Measurements from ENCODE around the gene UBXN11.
A peak's percentile ranks its signal among the peaks of the same experiment; 100 is the strongest.

Gene UBXN11

DNA sequence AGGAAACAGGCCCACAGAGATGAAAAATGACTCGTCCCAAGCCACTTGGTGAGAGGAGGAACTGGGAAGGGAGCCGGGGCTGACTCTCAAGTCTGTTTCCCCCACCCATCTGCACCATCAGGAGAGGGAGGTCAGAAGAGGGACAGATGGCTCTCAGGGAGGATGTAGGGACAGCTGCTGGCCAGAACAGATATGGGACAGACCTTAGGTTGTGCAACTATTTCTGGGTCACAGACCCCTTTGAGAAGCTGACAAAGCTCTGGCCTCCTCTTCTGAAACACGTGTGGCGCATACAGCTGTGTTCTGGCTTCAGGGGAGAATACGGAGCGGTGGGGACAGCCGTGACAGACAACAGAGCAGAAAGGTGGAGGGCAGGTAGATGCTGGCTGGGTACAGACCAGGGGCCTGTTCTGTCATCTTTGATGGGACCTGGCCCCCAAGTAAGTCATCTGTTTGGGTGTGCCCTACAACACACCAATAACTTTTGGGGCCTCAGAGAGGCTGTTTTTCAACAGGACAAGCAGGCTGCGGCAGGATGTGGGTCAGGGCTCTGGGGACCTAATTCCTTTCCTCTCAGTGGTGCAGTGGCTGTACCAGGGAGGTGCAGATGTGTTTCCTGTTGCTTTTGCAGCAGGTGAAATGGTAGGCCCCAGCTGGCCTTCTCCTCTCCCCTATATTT lies 19.3 kb downstream of the UBXN11 start:
- peak in 1 of 3 donors; percentile 54 for DNase-seq (ENCODE audit: low read depth in 2 of 3, low spot score in 1 of 3)

DNA sequence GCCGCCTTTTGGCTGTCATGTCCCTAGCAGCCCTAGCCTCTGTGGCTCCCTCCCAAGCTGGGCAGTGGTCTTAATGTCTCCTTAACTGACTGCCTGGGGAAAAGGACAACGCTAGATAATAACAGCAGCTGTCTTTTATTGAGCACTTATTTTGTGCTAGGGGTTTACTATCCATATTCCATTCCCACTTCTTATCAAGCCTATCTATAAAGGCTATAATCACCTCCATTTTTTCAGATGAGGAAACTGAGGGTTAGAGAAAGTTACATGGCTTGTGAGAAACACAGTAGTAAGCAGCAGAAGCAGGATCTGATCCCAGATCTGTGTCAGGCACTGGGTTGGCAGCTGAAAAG lies 20.4 kb downstream of the UBXN11 start:
- DNase-seq (ENCODE audit: low read depth in 2 of 3, low spot score in 1 of 3) = no peak

DNA sequence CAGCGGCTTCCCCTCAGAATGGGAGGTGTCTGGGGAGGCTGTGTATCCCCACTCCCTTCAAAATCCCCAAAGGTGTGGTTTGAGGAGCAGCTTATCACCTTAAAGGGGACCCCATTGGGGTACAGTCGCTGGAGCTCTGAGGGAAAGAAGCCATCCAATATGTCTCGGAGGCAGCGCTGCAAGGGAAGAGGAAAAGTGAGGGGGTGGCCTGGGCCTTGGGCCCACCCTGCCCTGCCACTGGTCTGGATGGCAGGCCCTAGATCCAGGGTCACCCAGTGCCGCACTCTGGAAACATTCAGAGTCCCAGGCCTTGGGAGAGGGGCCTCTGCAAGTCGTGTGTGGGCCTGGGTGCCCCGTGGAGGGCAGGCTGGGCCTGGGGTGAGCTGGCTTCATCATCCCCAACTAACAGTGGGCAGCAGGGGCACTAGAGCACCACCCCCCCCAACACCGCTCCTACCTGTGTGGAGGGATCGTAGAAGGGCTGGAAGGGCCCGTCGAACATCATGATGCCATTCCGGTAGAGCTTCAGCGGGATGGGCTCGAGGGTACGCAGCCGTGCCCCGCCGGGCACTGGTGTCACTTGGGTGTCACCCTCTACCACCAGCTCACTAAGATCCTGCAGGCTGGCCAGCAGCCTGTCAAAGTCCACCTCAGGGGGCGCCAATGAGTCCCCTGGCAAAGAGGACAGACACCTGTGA lies 20.9 kb downstream of the UBXN11 start:
- no peak for DNase-seq (ENCODE audit: low read depth in 2 of 3, low spot score in 1 of 3)

DNA sequence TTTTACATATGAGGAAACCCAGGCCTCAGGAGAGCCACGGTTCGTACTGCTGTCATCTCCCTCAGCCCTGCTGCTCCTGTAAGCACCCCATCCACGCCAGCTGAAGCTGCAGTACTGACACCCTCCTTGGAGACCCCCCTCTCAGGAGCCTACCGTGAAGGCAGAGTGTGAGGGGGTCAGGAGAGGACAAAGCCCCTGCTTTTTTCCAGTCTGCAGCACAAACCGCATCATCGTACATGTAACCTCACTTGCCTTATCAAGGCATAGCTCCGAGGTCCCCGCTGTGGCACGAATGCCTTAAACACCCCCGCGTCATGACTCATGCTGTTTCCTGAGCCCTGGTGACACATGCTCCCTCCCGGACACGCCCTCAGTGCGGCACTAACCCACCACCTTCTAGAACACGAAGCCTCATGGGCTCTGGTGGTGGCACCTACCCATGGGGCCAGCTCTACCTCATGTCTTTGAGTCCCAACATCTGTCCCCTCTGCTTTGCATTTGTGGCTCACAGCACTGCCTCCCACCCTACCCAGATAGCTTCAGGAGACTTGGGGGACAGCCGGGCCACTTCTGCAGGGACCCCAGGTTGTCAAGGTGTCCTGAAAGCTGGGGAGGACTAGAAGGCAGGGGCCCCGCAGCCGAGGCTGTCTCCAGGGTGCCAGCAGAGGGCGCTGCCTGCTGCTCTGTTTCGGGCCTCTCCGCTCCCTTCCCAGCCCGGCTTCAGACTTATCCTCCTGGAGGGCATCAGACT lies 21.7 kb downstream of the UBXN11 start:
- peak; percentile 93 to 95 (median 94) for DNase-seq (ENCODE audit: low read depth in 2 of 3, low spot score in 1 of 3)

DNA sequence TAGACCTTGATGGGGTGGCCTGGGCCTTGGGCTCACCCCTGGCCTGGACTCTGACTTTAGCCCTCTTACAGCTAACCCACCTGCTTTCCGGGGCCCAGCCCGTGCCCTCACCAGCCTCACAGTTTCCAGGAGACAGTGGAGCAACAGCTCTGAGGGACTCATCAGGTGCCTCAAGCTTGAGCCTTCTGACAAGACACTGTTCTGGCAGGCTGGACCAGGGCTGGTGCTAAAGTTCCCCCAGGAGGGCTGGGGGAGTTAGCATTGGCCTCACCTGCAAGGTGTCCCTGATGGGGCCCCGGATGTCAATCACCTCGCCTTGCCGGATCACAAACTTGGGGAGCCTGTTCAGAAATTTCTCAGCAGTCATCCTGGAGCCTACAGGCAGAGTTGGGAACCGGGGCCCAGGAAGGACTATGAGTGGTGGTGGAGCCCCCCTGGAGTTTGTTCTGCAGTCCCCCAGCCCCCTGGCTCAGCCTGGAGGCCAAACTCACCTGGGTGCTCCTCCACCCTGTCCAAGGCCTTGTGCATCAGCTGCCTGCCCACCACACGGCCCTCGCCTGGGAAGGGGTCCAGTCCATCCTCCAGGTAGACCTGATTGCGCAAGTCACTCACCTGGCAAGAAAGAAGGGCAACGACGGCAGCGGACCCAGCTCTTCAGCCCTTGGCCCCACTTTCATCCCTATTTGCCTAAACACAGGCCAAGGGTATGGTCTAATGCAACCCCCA lies 22.4 kb downstream of the UBXN11 start:
- no peak for DNase-seq (ENCODE audit: low read depth in 2 of 3, low spot score in 1 of 3)

DNA sequence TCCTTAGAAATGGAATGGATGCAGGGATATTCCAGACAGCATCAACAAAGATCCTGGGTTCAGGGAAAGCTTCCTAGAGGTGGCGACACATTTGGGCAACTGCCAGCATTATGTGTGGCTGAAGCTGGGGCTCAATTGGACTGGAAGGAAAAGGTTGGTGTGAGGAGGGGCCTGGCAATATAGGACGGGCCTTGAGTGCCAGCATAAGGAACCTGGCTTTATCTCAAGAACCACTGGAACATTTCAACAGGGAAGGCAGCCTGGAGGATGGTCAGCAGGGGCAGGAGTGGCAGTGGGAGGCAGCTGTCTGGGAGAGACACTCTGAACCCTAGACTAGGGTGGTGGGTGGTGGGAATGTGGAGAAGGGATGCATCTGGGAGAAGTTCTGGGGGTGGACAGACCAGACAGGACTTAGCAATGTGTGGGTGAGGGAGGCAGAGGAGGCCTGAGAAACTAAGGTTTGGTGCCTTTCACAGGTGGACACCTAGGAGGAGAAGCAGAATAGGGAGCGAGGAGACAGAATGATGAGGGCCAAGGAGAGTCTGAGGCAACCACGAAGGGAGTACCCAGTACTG lies 23.1 kb downstream of the UBXN11 start:
- no peak for DNase-seq (ENCODE audit: low read depth in 2 of 3, low spot score in 1 of 3)

DNA sequence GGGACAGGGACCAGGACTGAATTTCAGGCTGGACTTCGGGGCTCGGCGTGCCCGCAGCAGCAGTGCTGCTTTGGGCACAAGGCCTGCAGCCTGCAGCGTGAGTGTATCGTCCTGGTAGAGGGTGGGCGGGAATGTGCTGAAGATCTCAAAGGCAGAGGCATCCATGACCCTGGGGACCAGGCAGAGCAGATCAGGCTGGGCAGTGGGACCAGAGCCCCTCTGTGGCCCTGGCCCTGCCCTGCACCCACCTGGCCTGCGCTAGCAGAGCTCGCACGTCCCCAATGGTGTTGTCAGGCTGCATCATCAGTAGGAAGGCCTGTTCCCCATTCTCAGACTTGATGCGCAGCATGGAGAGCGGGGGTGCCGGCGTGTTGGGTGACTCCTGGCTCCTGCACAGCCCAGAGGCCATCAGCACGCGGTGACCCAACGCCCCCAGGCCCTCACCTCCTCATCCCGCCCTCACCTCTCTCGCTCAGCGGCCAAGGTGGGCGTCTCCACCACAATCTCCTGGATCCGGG lies 24.0 kb downstream of the UBXN11 start:
- DNase-seq (ENCODE audit: low read depth in 2 of 3, low spot score in 1 of 3) = no peak

DNA sequence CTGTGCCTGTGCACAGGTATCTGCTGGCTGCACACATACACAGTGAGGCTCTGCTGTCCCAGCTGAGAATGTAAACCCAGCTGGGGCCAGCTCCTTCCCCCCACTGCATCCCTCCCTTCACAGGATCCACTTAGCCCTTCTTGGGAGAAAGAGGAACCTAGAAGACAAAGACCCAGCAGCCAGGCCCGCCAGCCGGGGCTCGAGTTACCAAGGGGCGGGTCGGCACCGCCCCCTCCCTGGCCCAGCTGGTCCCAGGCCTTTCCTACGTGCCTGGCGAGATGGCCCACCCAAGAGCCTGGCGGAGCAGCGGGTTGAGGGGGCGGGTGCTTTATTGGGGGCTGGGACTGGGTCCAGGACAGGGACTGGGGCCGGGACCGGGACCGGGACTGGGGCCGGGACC lies 24.5 kb downstream of the UBXN11 start:
- no peak for DNase-seq (ENCODE audit: low read depth in 2 of 3, low spot score in 1 of 3)

DNA sequence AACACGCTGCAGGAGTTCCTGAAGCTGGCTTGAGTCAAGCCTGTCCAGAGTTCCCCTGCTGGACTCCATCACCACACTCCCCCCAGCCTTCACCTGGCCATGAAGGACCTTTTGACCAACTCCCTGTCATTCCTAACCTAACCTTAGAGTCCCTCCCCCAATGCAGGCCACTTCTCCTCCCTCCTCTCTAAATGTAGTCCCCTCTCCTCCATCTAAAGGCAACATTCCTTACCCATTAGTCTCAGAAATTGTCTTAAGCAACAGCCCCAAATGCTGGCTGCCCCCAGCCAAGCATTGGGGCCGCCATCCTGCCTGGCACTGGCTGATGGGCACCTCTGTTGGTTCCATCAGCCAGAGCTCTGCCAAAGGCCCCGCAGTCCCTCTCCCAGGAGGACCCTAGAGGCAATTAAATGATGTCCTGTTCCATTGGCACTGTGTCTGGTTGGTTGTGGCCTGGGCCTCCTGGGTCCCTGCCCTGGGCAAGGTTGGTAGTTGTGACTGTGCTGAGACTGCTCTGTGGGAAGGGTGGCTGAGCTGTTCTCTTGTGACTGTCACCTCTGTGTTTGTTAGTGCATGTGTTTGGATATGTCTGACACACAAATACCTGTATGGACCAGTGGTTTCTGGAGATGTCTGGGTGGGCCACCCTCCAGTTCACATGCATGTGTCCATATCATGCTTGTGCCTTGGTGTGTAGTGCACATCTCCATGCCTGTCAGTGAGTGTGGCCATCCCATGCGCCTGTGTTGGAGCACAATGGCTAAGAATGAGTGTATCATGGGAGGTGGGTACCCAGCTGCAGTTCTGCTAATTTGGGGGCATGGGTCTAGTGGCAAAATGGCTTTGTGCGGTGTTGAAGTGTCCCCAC lies 25.1 kb downstream of the UBXN11 start:
- DNase-seq (ENCODE audit: low read depth in 2 of 3, low spot score in 1 of 3) = no peak

DNA sequence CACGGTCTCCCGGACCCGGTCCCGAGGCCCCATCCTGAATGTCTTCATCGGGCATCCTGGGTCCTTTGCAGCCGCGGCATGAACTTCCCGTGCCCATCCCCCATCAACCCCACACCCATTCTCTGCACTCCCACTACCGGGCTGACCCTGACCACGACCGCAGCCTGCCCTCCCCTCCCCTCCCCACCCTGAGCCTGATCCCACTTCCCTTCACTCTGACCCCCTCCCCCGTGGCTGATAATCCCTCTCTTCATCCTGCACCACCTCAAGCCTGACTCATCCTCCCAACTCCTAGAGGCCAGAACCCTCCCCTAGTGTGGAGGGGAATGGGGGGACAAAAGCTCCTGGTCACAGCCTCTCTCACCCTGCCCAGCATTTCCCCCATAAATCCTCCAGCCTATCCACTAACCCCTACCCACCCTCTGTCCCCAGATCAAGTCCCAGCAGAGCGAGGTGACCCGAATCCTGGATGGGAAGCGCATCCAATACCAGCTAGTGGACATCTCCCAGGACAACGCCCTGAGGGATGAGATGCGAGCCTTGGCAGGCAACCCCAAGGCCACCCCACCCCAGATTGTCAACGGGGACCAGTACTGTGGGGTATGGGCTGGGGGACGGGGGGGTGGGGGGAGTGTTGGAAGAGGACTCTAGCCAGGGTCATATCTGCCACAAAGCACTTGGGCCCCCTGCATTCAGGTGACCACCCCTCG lies 25.9 kb downstream of the UBXN11 start:
- no peak for DNase-seq (ENCODE audit: low read depth in 2 of 3, low spot score in 1 of 3)

DNA sequence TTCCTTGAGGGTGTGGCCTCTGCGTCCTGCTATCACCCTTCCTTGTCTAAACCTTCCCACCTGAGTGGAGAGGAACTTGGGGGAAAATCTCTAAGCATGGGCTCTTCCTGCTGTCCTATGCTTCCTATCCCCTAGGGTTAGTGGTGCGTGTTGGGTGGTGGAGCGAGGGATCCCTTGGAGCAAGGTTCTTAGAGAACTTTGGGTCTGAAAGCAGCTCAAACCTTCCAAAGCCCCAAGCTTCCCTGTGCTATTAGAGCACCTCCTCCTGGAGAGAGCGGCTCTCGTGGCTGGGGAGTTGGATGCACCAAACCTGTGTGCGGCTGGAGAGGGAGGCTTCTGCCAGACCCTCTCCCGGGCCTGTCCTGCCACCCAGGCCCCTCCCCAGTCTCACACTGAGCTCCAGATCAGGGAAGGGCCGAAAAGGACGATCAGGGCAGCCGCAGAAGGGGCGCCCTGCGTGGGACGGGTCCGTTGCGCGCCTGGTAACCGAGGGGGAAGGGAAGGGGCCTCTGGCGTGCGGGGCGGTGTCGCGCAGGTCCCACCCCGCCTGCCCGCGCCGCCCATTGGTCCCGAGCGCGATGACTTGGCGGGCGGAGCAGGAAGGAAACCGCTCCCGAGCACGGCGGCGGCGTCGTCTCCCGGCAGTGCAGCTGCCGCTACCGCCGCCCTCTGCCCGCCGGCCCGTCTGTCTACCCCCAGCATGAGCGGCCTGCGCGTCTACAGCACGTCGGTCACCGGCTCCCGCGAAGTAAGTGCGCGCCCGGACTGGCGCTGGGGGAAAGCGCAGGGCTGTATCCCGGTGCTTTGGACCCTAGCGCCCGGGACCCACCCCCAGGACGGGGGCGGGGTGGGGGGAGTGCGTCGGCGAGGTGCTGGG lies 26.7 kb downstream of the UBXN11 start, which contains the start of gene SH3BGRL3:
SH3BGRL3 (plus strand) TSS at position 631 of the 877 bp plus-strand sequence; CDS start at position 701, 70 bp downstream.
- peak; percentile 66 to 83 (median 70) for DNase-seq (ENCODE audit: low read depth in 2 of 3, low spot score in 1 of 3)

DNA sequence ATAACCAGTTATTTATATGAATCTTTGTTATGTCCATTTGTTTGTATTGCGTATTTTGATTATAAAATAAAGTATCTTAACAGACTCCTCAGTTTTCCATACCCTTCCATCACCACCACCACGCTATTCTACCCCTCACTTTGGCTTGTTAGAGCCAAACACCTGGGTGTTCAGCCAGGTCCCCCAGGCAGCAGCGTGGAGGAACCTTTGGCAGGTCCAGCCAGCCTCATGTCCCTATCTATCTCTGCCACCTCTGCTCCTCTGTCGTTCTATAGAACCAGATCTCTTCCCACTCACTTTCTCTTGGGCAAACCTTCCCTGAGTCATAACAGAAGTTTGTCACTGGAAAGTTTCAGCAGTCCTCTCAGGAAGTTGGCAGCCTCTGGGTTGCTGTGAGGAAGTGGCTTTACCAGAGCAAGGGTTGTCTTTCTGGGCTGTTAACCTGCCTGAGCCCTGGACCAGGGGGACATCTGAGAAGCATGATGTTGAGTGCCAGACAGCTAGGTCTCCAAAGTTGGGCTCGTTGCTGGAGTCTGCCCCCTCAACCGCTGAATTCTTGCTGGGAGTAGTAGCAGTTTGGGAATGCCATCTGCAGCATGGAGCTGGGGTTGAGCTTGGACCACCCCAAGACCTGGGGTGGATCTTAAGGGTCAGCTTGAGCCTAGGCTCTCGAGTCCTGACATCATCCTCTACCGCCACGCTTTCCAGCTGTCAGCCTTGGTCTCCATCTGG lies 27.5 kb downstream of the UBXN11 start:
- no peak for DNase-seq (ENCODE audit: low read depth in 2 of 3, low spot score in 1 of 3)

DNA sequence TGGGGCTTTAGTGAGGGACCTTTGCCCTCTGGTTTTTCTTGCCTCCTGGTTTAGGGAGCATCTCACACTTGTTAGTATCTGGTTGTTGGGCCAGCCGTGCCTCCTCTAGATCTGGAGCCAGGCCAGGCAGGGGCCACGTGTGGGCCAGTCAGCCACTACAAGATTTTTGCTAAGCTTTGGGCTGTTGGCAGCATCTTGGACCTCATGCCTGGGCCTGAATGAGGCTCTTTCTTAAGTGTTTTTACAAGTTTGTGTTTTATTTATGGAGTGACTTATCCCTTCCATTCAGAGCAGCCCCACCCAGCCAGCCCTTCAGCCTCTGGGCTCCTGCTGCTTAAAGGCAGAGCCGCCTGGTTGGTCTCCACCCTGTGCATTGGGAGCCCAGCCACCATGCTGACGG lies 28.1 kb downstream of the UBXN11 start:
- DNase-seq (ENCODE audit: low read depth in 2 of 3, low spot score in 1 of 3) = no peak

DNA sequence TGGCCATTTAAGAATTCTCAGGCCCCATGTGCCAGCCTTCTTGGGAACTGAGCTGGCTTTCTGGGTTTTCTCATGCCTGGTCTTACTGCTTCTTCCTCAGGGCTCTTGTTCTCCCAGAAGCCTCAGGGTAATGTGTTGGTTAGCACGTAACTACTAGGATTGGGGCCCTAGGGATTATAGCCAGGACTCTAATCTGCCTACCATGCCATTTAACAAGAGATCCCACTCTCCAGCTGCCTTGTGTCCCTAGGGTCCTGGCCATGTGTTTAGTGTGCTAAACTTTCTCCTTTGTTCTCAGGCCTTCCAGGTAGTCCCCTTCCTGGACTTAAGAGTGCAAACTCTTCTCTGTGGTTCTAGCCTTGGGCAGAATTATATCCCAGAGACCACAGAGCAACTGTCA lies 28.7 kb downstream of the UBXN11 start:
- no peak for DNase-seq (ENCODE audit: low read depth in 2 of 3, low spot score in 1 of 3)

DNA sequence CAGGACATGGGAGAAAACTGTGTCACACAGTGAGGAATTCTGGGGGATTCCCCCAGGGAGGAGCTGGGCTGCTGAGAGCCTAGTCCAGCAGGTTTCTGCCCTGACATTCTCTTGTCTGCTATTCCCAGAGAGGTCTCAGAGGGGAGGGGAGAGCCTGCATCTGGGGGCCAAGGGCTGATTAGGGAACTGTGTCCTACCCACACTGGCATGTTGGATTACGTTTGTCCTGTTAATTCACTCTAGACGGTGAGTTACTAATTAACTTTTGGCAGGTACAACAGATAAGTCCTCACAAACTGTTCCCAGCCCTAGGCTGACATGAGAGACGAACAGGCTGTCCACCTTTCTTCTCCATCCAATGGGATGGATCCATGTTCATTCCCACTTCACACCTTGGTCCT lies 29.2 kb downstream of the UBXN11 start:
- DNase-seq (ENCODE audit: low read depth in 2 of 3, low spot score in 1 of 3) = no peak

DNA sequence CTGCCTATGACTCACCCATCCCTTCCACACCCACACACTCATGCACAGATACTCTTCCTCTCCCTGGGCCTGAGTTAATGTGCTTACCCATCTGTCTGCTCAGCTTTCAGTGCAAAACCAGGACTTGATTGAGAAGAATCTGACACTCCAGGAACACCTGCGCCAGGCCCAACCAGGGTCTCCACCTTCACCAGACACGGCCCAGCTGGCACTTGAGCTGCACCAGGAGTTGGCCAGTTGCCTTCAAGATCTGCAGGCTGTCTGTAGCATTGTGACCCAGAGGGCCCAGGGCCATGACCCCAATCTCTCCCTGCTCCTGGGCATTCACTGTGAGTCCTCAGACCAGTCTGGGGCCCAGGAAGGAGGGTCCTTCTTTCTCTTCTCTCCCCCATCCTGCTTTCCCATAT lies 30.0 kb downstream of the UBXN11 start:
- DNase-seq (ENCODE audit: low read depth in 2 of 3, low spot score in 1 of 3) = no peak

DNA sequence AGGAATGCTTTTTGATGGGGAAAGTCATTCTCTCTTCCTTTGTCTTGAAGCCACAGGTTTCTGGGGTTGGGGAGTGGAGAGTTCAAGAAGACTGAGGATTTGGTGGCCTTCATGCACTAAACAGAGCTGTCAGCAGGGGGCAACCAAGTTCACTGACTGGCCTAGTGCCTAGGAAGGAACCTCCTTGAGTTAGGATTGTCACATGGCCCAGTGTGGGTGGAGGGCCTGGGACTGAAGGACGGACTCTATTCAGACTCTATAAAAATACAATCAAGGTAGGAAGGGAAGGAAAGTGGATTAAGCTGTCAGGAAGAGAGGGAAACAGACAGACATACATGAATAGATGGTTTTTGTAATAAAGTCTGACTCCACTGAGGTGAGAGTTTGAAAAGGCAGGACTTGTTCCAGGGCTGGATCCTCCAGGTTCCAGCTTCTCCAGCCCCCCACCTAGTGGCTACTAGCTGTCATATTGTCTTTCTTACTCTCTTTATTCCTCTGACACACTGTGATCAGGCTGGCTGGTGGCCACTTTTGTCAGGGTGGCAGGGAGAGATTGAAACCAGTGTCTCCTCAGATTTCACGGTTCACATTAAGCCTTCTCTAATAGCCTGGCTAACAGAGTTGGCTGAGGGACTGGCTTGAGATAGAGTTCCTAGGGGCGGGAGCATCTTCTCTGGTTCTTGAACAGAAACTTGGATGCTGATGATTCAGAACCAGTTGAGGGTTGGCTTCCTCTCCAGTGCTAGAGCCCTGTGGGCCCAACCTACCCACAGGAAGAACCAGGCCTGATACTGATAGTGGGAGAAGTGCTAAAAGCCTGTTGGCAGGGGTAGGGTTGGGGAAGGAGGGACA lies 30.6 kb downstream of the UBXN11 start:
- DNase-seq (ENCODE audit: low read depth in 2 of 3, low spot score in 1 of 3) = peak; percentile 68 to 88 (median 70)
